ENCODE results near the gene PRKCA. TPM values are rescaled to one million over a fixed set of nuclear protein-coding genes. Genes with fewer than 3 reads are reported as not detected.

The PRKCA gene
- total and polyA plus RNA-seq, 2 experiments from 2014 or later, result 6.4 to 35.4 TPM

- no peak overlapping the region for H3K4me2 ChIP-seq
- Mint-ChIP-seq H3K4me3 (no peak overlapping the region), H3K36me3 (ENCODE audit: low read depth) (no peaks in the 10 kb centered on the region; the same call in 2 of the 3 replicates), H3K9me3 (no peaks in the 10 kb centered on the region), H3K4me1 (no peaks in the 10 kb centered on the region; the same call in 2 of the 3 replicates), H3K27ac (no peak overlapping the region), H3K27me3 (ENCODE audit: insufficient read depth, low read depth, poor library complexity) (peaks cover 1% of the 10 kb centered on the region)
- DNase-seq (ENCODE audit: low spot score), result no peak
- no peak for ATAC-seq
- H3K4me3 ChIP-seq, result no peak overlapping the region
- no peaks in the 10 kb centered on the region for H3K79me2 ChIP-seq (replicated peaks; ENCODE audit: insufficient read depth)
- no peak overlapping the region for H2AFZ ChIP-seq
- H3F3A ChIP-seq (replicated peaks; ENCODE audit: low read depth), result no peaks in the 10 kb centered on the region
- H3K36me3 ChIP-seq (ENCODE audit: insufficient read depth), result no peaks in the 10 kb centered on the region
- no peaks in the 10 kb centered on the region for H3K9me2 ChIP-seq (ENCODE audit: insufficient read depth)
- TF ChIP-seq ZNF331 (CRISPR knock-in tag; IDR thresholded peaks at IDR 0.05; ENCODE audit: low read depth) (no peak), STAT1 (IDR thresholded peaks at IDR 0.05; ENCODE audit: unreplicated experiment) (no peak), ZNF114 (CRISPR knock-in tag; IDR thresholded peaks at IDR 0.05) (no peak), CREB1 (CRISPR knock-in tag; IDR thresholded peaks at IDR 0.05; ENCODE audit: low read depth) (no peak), POLR2AphosphoS5 (IDR thresholded peaks at IDR 0.05; ENCODE audit: low read depth) (no peak), CTCF (conservative IDR thresholded peaks at IDR 0.05; ENCODE audit: low read depth in 2 of 2) (no peak), REST (IDR thresholded peaks at IDR 0.05; ENCODE audit: unreplicated experiment) (no peak), ZNF462 (CRISPR knock-in tag; IDR thresholded peaks at IDR 0.05) (no peak), EZH2 (IDR thresholded peaks at IDR 0.05; ENCODE audit: low read depth, unreplicated experiment) (no peak), NANOG (IDR thresholded peaks at IDR 0.05; ENCODE audit: borderline replicate concordance) (no peak), JUNB (IDR thresholded peaks at IDR 0.05; ENCODE audit: unreplicated experiment) (no peak), EZH2phosphoT487 (IDR thresholded peaks at IDR 0.05; ENCODE audit: unreplicated experiment) (no peak), ETS1 (IDR thresholded peaks at IDR 0.05) (no peak)
- no peaks in the 10 kb centered on the region for H3K4me1 ChIP-seq (ENCODE audit: insufficient read depth)
- H4K20me1 ChIP-seq (replicated peaks; ENCODE audit: insufficient read depth), result no peaks in the 10 kb centered on the region
- H3K27me3 ChIP-seq (ENCODE audit: insufficient read depth), result no peaks in the 10 kb centered on the region
- no peak overlapping the region for H3K27ac ChIP-seq (ENCODE audit: low read depth)
Observed at GRCh38 chr17:66755944-66756290, 453.5 kb downstream of the PRKCA start.
